Measurements from ENCODE around the gene HLA-DMA.
"Not testable (repeated sequence)": the region's sequence is repeated elsewhere in the genome, so short reads cannot be mapped to it uniquely, and the experiment has no call there.

Gene HLA-DMA

DNA sequence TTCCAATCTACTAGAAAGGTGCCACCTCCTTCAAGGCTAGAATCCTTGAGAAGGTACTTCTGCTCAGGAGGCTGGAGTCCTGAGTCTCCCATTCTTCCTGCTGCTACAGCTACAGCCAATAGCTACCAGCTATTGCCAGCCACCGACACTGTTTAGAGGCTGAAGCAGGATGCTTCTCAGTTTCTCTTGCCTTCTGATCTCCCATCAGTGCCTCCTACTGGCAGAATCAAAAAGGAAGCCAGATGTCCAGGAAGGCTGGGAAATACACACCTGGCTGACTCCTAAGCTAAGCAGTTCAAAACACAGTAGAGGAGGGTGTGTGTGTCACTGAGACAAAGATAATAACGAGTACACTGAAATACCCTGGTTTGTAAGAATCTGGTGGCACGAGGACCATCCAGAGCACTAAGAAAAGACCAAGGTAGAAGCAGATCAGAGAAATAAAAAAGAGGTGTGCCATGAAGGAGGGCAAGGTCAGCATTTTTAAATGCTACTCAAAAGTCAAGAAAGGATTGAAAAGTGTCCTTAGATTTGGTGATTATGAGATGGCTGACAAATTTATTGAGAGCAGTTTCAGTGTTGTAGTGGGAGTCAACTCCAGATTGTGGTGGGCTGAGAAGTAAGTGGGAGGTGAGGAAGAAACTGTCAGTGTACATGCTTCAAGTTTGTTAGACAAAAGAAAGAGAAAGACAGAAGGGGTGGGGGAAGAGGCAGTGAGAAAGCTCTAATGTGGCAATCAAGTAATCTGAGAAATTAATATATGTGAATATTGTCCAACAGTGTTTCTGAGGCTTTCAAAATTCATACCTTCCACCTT is 2.3 kb upstream of the HLA-DMA start:
- no peak for DNase-seq (ENCODE audit: low read depth)

DNA sequence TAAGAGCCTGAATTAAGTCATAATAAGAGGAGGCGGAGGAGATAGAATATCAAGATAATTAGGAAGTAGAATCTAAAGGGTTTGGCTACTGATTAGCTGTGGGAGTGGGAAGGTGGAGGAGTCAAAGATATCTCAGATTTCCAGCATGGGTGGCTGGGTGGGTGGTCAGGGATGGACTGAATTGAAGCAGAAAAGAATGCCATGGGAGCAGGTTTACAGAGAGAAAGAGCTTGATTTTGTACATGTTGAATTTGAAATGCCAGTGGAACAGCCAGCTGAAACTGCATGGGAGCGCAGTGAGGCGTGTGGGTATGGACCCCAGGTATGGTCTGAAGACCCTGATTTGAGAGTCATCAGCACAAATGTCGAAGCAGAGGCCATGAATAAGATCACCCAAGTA is 1.4 kb upstream of the HLA-DMA start:
- DNase-seq (ENCODE audit: low read depth) = no peak

DNA sequence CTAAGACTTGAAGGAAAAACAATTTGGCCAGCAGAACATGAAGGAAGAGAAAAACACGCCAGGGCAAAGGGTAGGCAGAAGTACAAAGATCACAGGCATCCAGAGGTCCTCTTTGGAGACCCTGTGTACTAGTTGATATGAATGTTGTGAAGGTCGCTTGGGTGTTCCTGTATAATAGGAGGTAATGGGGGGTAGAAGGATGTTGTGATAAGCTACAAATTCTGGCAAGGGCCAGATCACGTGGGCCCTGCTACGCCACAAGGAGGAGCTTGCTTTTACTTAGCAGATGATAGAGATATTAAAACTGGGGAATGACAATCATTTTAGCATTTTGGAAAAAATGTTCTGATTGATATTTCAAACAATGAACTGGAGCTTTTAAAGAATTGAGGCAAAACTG is 878 bp upstream of the HLA-DMA start:
- no peak for DNase-seq (ENCODE audit: low read depth)

DNA sequence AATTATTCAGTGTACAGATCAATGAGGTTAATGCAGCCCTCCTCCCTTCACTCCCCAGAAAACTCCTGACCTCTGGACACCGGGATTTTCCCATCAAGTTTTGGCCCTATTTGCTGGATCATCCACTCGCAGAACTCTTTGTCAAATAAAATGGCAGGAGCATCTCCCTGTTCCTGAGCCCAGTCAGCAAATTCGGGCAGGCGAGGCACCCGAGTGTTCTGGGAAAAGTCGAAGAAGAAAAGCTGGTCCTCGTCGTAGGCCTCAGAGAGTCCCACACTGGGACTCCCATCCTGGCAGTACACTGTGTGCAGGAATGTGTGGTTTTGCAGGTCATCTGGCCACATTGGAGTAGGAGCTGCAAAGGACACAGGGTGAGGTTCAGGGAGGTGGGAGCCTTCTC is 2.4 kb downstream of the HLA-DMA start:
- no peak for DNase-seq (ENCODE audit: low read depth)

DNA sequence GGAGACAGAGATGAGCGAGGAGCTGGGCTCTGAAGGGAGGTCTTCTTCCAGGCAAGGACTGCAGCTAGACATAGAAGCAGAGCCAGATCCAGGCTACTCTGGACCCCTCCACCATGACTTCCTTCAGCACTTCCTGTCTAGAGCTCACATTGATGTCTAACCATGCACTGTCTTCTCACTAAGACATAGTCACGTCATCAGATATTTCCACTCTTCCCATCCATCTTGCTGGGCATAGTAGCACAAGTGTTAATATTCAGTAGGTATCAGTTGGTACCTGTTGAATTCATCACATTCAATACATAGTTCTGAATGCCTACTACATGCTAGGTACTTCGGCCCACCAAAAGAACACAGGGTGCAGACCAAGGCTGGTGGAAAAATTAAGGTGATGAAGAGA is 2.9 kb downstream of the HLA-DMA start:
- DNase-seq (ENCODE audit: low read depth) = no peak

DNA sequence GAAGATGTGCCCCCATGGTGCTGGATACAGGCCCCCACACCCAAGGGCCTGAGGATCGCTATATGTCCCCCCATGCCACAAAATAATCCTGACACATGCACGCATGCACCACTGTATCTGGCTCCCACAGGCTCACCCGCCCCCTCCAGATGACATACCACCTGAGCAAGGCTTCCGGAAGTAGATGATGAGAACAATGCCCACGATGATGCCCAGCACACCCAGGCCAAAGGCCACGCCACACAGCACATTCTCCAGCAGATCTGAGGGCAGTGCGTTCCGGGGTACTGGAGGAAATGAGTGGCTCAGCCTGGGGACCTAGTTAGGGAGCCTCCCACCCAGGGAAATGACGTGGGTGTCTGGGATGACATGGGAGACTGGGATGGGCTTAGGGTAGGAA is 3.8 kb downstream of the HLA-DMA start:
- no peak for DNase-seq (ENCODE audit: low read depth)

DNA sequence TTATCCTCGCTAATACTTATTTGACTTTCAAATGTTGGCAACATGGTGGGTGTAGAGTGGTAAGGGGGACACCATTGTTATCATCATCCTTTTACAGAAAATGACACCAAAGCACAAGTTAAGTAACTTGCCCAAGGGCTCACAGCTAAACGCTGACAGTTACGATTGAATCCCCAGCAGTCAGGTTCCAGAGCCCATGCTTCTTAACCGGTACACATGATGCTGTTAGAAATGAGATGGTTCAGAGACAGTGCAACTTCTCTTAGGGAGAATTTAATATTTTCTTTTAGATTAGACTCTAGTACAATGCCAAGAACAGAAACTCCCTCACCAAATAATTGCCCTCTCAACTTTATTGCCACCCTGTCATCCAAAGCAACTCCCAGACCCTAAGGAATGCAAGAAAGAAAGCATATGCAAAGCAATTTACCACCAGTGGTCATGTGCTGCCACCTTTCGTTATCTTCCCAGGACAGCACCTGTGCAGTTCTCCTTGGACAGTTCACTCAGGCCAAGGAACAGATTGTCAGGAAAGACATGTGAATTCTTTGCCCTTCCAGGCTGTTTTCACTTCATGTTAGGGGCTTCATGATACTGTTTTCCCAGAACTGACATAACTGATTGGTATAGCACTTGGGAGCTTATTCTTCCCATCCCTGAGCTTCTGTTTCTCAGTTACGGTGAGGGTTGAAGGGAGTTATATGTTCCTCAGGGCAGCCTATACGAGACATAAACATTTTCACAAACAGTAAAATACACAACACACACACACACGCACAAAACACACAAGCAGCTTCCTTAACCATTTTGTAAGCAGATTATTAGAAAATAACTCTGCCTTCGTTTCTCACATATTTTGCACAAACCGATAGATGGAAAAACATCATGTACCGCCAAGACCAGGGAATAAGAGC is 5.1 kb downstream of the HLA-DMA start:
- DNase-seq (ENCODE audit: low read depth) = no peak

DNA sequence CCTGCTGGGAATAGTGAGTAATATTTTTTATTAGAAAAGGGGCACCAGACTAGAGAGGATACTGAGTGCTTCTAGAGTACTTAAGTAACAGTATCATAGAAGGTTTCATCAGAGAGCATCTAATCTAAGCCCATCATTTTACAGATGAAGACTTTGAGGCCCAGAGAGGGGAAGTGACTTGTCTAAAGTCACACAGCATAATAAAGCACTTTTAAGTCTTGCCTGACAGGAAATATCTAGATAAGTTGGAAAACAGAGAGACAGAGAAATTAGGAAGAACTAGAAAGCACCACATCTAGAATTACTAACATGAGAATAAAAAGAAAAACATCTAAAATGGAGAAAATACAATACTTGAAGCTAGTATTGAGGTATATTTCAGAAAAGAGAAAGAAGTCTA is 6.0 kb downstream of the HLA-DMA start:
- no peak for DNase-seq (ENCODE audit: low read depth)

DNA sequence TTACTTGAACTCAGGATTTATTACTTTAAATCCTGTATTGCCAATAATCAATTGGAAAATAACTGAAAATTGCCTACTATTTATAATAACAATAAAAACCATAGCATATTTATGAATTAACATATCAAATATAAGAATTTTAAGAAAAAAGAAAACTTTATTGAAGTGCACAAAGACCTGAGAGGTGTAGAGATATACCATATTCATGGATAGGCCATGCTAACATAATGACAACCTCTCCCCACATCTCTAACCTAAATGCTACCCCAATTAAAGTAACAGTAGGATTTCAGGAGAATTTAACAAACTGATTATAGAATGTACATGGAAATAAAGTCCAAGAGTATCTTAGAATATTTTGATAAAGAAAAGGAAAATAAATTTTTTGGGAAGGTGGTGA is 6.9 kb downstream of the HLA-DMA start:
- no peak for DNase-seq (ENCODE audit: low read depth)

DNA sequence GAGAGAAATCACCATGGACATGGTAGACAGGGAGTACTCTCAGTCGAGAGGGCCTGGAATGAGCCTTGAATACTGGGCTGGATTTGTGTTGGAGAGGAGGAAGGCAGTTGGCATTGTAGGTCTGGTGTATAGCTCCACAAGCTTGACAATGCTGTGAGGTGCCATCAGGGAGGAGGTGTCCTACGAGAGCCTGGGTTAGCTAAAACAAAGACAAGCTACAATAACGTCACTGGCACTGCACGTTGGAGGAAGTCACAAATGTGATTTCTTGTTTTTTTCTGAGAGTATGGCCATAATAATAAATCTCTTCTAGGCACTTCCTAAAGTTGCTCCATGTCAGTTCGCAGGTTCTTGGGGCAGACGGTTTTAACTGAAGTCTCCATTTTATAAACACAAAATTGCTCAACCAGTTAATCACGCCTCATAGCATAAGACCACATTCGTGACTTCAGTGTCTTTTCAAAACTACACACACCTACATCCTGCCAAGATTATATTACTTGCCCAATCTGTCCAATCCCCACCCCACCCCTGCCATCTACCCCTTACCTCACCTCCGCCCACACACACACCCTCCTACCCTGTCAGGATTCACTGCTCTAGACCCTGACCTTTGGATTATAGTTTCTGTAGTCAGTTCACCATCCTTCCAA is 7.7 kb downstream of the HLA-DMA start:
- DNase-seq (ENCODE audit: low read depth) = no peak

DNA sequence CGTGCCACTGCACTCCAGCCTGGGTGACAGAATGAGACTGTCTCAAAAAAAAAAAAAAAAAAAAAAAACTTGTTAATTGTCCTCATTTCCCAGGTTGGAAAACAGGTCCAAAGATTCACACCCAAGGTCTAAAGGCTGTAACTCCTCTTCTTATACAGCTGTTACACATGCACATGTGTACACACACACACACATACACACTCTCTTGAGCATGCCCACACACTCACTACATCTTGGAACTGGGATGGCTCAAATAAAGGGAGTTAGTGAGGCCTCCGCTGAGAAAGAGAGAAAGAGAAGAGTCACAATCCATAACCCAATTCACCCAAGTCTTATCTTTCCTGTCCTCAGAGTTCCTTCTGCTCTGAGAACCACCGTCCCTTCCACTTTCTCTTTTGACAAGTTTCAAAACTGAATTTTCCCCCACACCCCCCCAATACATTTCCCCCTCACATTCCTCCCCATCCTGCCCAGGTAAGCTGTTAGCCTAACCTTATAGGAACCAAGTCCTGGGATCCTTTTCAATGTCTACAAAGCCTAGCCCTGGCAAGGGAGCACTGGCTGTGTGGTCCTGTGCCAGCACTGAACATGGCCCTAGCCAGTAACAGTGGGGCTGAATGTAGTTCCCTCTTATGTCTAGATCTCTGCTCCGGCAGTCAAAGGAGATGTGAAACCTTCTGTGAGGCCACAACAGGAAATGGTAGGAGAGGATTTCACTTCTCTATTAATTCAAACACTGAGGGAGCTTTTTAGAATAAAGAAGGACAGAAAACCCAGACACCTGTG is 8.8 kb downstream of the HLA-DMA start:
- no peak for DNase-seq (ENCODE audit: low read depth)

DNA sequence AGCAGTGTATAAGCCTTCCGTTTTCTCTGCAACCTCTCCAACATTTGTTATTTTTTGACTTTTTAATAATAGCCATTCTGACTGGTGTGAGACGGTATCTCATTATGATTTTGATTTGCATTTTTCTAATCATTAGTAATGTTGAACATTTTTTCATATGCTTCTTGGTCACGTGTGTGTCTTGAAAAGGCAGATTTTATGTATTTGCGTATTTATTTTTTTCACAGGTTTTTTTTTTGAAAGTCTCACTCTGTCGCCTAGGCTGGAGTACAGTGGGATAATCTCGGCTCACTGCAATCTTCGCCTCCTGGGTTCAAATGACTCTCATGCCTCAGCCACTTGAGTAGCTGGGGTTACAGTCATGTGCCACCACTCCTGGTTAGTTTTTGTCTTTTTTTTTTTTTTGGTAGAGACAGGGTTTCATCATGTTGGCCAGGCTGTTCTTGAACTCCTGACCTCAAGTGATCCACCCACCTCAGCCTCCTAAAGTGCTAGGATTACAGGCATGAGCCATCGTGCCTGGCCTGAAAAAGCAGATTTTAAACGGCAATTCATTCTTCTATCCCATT is 10.3 kb downstream of the HLA-DMA start:
- not testable (repeated sequence) for DNase-seq (ENCODE audit: low read depth)

DNA sequence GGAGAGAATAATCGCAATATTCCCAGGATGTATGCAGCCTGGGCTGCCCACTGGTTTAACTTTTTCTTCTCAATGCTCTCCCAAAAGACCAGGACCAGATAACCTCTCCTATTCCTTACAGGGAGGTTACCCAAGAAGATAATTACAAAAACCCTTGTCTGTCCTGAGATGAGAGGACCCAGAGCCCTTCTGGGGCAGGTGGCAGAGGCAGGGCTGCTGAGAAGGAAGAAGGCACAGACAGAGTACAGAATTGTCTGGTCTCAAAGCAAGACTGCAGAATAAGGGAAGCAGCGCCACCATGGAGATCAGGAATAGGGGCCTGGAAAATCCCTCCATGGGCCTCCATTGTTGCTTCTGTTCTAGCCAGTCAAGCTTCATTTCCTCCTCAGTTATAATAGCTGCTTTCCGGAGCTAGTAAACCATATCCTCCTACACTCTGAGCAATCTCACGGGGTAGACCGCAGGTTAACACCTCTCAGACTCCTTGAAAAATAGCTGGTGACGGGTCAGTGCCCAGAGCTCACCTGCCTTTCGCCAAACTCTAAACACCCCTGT is 11.6 kb downstream of the HLA-DMA start:
- no peak for DNase-seq (ENCODE audit: low read depth)

DNA sequence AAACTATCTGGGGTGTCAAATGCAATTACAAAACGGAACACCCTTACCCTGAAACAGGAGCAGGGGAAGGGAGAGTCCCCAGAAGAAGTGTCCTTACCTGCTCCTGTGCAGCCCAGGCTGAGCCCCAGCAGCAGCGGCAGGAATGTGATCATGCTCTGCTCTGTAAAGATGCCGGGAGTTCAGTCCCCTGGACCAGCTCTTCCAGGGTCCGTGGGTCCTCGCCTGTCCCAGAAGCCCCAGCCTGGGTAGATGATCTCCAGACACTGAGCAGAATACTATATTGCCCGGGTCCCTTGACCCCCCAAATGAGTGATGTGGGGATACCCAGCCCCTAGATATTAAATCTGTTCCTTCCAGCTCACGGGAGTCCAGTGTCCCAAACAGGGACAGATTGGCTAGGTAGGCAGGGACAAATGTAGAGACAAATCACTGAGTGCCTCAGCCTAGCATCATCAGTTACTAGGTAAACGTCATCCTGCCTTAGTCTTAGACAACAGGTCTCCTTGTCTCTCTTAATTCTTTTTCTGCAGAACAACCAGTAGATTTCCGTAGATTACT is 12.2 kb downstream of the HLA-DMA start, which contains the start of gene HLA-DMB:
Gene HLA-DMB (minus strand): TSS at position 373 of the 558 bp plus-strand sequence. CDS start 221 bp downstream, at position 152.
- peak; percentile 28 for DNase-seq (ENCODE audit: low read depth)

DNA sequence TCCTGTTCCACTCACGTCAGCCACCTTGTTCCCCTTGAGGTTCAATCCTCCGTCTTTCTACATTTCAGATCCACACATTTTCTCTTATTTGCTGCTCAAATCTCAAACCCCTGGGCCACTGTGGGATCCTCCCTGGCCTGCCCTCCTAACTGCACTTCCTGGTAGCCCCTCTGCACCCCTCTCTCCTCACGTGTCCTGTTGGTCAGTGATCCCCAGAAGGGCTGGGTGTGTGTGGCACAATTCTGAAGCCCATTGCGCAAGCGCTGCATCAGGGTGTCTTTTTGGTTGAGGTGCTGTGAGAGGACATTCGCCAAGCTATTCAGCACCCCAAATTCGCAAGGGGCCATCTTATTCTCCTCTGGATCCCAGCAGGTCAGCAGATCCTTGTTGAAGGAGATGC is 14.4 kb downstream of the HLA-DMA start:
- DNase-seq (ENCODE audit: low read depth) = no peak

DNA sequence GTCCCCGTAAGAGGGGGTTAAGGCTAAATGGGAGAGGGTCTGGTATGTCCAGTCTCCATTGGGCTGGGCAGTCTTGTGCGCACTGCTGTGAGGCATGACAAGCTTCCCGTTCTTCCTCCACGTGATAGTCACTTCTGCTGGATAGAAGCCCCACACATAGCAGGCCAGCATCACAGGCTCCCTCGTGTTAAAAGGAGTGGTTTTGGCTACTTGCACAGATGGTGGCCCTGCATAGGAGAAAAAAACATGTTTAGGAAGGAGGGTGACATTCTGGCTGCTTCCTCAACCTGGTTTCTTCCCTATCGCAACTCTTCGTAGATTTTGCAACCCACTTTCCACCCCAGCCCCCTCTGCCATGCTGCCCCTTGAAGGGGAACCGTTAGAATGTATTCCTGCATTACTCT is 15.7 kb downstream of the HLA-DMA start:
- DNase-seq (ENCODE audit: low read depth) = no peak

DNA sequence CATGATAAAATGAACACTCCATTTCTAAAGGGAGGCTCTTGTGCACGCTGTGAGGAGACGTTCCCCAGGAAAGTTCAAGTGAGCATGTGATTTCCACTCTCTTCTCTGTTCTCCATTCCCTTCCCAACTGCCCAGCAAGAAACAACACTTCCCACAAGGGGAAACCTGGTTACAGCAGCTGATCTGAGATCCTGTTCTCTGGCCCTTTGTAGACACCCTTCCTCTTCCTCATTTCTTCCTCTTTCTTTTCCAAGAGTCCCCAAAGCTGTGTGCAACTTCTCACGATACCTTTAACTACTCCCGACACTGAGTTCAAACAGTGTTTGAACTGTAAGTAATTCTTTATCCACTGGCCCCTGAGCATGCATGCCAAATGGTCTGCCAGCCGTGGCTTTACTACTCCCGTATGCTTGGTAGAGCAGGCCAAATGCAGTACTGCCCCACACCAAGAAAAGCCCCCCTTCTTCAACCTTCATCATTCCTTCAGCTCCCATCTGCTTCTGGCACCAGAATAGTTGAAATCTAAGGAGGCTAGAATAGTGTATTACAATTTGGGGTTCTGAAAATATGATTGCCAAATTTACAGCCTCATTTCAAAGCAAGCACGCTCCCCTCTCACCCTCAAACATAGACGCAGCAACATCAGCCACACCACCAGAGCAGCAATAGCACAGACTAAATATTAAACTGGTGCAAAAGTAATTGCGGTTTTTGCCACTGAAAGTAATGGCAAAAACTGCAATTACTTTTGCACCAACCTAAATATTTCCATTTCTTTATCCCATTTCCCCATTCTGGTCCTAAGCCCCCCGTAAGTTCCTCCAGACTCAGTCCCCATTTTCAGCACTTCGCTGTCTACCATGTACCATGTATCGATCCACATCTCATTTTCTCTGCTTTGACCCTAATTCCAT is 16.4 kb downstream of the HLA-DMA start:
- no peak for DNase-seq (ENCODE audit: low read depth)

DNA sequence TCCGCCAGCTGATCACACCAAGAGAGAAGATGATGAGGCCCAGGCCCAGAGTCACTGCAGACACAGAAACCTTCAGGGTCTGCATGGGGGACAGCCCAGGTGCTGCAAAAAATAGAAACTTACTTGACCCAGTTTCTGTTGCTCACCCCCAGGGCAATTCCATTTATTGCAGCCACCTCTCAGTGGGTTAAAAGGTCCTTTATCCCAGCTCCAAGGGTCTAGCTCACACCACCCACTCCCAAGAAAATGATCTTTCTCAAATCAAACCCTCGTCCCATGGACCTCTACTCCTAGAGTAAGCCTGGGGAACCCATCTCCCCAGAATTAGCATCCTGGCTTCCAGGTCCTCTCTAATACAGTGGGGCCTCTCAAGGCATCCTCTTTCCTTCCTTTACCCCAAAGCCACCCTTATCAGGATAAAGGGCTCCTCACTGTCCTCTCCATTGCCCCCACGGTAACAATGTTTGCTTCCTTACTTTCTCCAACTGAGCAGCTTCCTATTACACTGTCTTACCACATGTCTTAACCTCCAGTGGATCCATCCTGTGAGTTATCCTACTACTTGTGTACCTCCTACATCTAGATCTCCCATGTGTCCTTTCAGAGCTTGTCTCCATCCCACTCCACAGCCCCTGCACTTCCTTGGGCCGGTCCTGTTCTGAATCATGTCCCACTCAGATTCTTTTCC is 17.2 kb downstream of the HLA-DMA start:
- no peak for DNase-seq (ENCODE audit: low read depth)

DNA sequence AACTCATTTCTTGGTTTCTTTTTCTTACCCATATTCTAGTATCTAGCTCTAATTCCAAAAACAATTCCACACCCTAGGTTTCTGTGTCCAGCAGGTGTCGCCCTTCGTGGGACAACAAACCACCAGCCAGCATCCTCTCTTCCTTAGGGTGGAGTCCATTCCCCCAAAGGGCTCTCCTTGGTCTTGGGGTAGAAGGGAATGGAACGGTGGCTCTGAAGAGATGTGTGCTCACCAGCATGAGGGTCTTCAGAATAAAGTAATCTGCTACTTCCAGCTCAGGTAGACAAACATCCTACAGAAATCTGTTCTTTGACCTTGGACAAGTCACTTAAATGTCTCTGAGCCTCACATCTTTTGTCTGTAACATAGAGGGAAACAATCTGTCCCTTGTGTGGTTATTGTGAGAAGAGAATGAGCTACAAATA is 19.2 kb downstream of the HLA-DMA start:
- peak; percentile 27 for DNase-seq (ENCODE audit: low read depth)
